H9 (cell line): ENCODE results near the gene SPHK1. TPM values are rescaled to one million over a fixed set of nuclear protein-coding genes. Genes with fewer than 3 reads are reported as not detected.

Experiments
- DNase-seq: peaks from one replicate; pipeline ENCODE4 v3.0.0-alpha.2; 2017
- H2AFZ ChIP-seq: one replicate; pipeline ENCODE4 v1.6.1; 2013; ENCODE audit warnings: mild to moderate bottlenecking, low read length, control low read depth, moderate library complexity
- H2AK5ac ChIP-seq: 2 replicates; pipeline ENCODE4 v1.6.1; 2013; ENCODE audit warnings: low read length, control low read depth, mixed read lengths; ENCODE audit not compliant: insufficient read length
- H2BK120ac ChIP-seq: one replicate; pipeline ENCODE4 v1.6.1; 2013; ENCODE audit warnings: low read depth, mild to moderate bottlenecking, low read length, control low read depth, inconsistent platforms; ENCODE audit not compliant: poor library complexity, severe bottlenecking
- H2BK12ac ChIP-seq: 2 replicates; pipeline ENCODE4 v1.6.1; 2013; ENCODE audit warnings: low read length, control low read depth, mixed read lengths, low read depth; ENCODE audit not compliant: insufficient read length
- H2BK15ac ChIP-seq: 2 replicates; pipeline ENCODE4 v1.6.1; 2013; ENCODE audit warnings: low read depth, low read length, control low read depth
- H2BK20ac ChIP-seq: one replicate; pipeline ENCODE4 v1.6.1; 2013; ENCODE audit warnings: low read depth, mild to moderate bottlenecking, low read length, control low read depth, inconsistent platforms; ENCODE audit not compliant: poor library complexity, severe bottlenecking
- H2BK5ac ChIP-seq: 2 replicates; pipeline ENCODE4 v1.6.1; 2013; ENCODE audit warnings: low read length, control low read depth, mixed read lengths; ENCODE audit not compliant: insufficient read length
- H3K14ac ChIP-seq: 2 replicates; pipeline ENCODE4 v1.6.1; 2013; ENCODE audit warnings: low read length, control low read depth; ENCODE audit not compliant: insufficient read depth
- H3K18ac ChIP-seq: 2 replicates; pipeline ENCODE4 v1.6.1; 2013; ENCODE audit warnings: low read depth, mild to moderate bottlenecking, mixed read lengths, low read length, control low read depth; ENCODE audit not compliant: insufficient read length
- H3K23ac ChIP-seq: 2 replicates; pipeline ENCODE4 v1.6.1; 2013; ENCODE audit warnings: low read length, control low read depth, mixed read lengths, low read depth; ENCODE audit not compliant: insufficient read length
- H3K23me2 ChIP-seq: 2 replicates; pipeline ENCODE4 v1.6.1; 2013; ENCODE audit warnings: low read depth, mild to moderate bottlenecking, mixed read lengths, low read length, control low read depth; ENCODE audit not compliant: insufficient read length, poor library complexity, severe bottlenecking
- H3K27ac ChIP-seq: 2 replicates; pipeline ENCODE4 v1.5.1; 2013; ENCODE audit warnings: low read length, control low read depth, mixed read lengths, low read depth; ENCODE audit not compliant: insufficient read length
- H3K27me3 ChIP-seq: 2 replicates; pipeline ENCODE4 v1.6.1; 2013; ENCODE audit warnings: low read length, control low read depth, inconsistent platforms; ENCODE audit not compliant: insufficient read depth
- H3K4ac ChIP-seq: 2 replicates; pipeline ENCODE4 v1.6.1; 2013; ENCODE audit warnings: low read depth, mild to moderate bottlenecking, control low read depth, inconsistent platforms, low read length, moderate library complexity
- H3K4me1 ChIP-seq: 2 replicates; pipeline ENCODE4 v1.6.1; 2013; ENCODE audit warnings: low read length, control low read depth, inconsistent platforms; ENCODE audit not compliant: insufficient read depth
- H3K4me2 ChIP-seq: 2 replicates; pipeline ENCODE4 v1.6.1; 2013; ENCODE audit warnings: low read length, control low read depth, mixed read lengths; ENCODE audit not compliant: insufficient read length, insufficient read depth
- H3K56ac ChIP-seq: 2 replicates; pipeline ENCODE4 v1.6.1; 2013; ENCODE audit warnings: low read depth, mild to moderate bottlenecking, mixed read lengths, low read length, control low read depth; ENCODE audit not compliant: insufficient read length
- H3K79me1 ChIP-seq: 2 replicates; pipeline ENCODE4 v1.6.1; 2013; ENCODE audit warnings: low read depth, mild to moderate bottlenecking, moderate library complexity, low read length, control low read depth, inconsistent platforms; ENCODE audit not compliant: insufficient read depth, poor library complexity, severe bottlenecking
- H3K79me2 ChIP-seq: 2 replicates; pipeline ENCODE4 v1.6.1; 2013; ENCODE audit warnings: low read length, control low read depth, inconsistent platforms; ENCODE audit not compliant: insufficient read depth
- H3K9ac ChIP-seq: 2 replicates; pipeline ENCODE4 v1.6.1; 2013; ENCODE audit warnings: low read length, control low read depth, mixed read lengths; ENCODE audit not compliant: insufficient read length; ENCODE audit errors: extremely low read depth
- H3K9me3 ChIP-seq: one replicate; pipeline ENCODE4 v1.6.1; 2013; ENCODE audit warnings: low read depth, low read length, inconsistent platforms; ENCODE audit not compliant: control insufficient read depth
- H3T11ph ChIP-seq: one replicate; pipeline ENCODE4 v1.6.1; 2013; ENCODE audit warnings: mild to moderate bottlenecking, low read length, control low read depth, inconsistent platforms
- H4K20me1 ChIP-seq: one replicate; pipeline ENCODE4 v1.6.1; 2013; ENCODE audit not compliant: control insufficient read depth, insufficient read length, insufficient read depth
- H4K5ac ChIP-seq: 2 replicates; pipeline ENCODE4 v1.6.1; 2013; ENCODE audit warnings: low read depth, mild to moderate bottlenecking, mixed read lengths, low read length, control low read depth; ENCODE audit not compliant: insufficient read length
- H4K8ac ChIP-seq: replicated peaks from 2 replicates; pipeline ENCODE4 v1.6.1; 2013; ENCODE audit warnings: low read length, control low read depth, mixed read lengths, low read depth; ENCODE audit not compliant: insufficient read length
- H4K91ac ChIP-seq: 2 replicates; pipeline ENCODE4 v1.6.1; 2013; ENCODE audit warnings: low read depth, mild to moderate bottlenecking, moderate library complexity, mixed read lengths, low read length, control low read depth; ENCODE audit not compliant: insufficient read length
- H3K27ac Mint-ChIP-seq, 3 experiments: 2 replicates in 2 of 3; 3 replicates in 1 of 3; pipeline ENCODE4 v1.8.0; 2020 to 2021; ENCODE audit warnings: mixed read lengths in 3 of 3, mild to moderate bottlenecking in 1 of 3, moderate library complexity in 1 of 3
- H3K27me3 Mint-ChIP-seq: 2 replicates; pipeline ENCODE4 v1.8.0; 2021; ENCODE audit warnings: low read depth, mild to moderate bottlenecking, moderate library complexity, mixed read lengths
- H3K36me3 Mint-ChIP-seq, 3 experiments: 2 replicates in 2 of 3; 3 replicates in 1 of 3; pipeline ENCODE4 v1.8.0; 2020 to 2021; ENCODE audit warnings: low read depth in 3 of 3, mixed read lengths in 3 of 3; ENCODE audit not compliant: insufficient read depth in 1 of 3
- H3K4me1 Mint-ChIP-seq, 2 experiments: 2 replicates each; pipeline ENCODE4 v1.8.0; 2020; ENCODE audit warnings: mixed read lengths in 2 of 2
- H3K4me3 Mint-ChIP-seq, 2 experiments: 2 replicates in 1 of 2; 3 replicates in 1 of 2; pipeline ENCODE4 v1.8.0; 2020 to 2021; ENCODE audit warnings: mild to moderate bottlenecking in 2 of 2, mixed read lengths in 2 of 2, moderate library complexity in 1 of 2
- H3K9me3 Mint-ChIP-seq, 2 experiments: 2 replicates in 1 of 2; 3 replicates in 1 of 2; pipeline ENCODE4 v1.8.0; 2020; ENCODE audit warnings: mild to moderate bottlenecking in 2 of 2, mixed read lengths in 2 of 2, moderate library complexity in 1 of 2
- CTCF ChIP-seq: fragments of 200-600 bp; sonication (generic); conservative IDR thresholded peaks from 3 replicates; pipeline ENCODE4 v1.8.0; 2021; ENCODE audit warnings: antibody characterized with exemption, mild to moderate bottlenecking
- WGBS: extraction: QIAGEN DNeasy Blood & Tissue Kit; methylation state at CpG from one replicate; pipeline ENCODE4 v1.1.7; 2013; ENCODE audit warnings: missing lambda C conversion rate, low lambda C conversion rate, mixed read lengths; ENCODE audit not compliant: insufficient read length; ENCODE audit errors: extremely low coverage; 5-methylcytosine and 5-hydroxymethylcytosine counted together
- total RNA-seq: library from RNA; stranded (reverse); gene quantifications from 2 replicates; pipeline ENCODE4 v1.2.1, GENCODE V29; 2021

Gene SPHK1
- total RNA-seq, 1 experiment from 2014 or later = 1.4 TPM

DNA sequence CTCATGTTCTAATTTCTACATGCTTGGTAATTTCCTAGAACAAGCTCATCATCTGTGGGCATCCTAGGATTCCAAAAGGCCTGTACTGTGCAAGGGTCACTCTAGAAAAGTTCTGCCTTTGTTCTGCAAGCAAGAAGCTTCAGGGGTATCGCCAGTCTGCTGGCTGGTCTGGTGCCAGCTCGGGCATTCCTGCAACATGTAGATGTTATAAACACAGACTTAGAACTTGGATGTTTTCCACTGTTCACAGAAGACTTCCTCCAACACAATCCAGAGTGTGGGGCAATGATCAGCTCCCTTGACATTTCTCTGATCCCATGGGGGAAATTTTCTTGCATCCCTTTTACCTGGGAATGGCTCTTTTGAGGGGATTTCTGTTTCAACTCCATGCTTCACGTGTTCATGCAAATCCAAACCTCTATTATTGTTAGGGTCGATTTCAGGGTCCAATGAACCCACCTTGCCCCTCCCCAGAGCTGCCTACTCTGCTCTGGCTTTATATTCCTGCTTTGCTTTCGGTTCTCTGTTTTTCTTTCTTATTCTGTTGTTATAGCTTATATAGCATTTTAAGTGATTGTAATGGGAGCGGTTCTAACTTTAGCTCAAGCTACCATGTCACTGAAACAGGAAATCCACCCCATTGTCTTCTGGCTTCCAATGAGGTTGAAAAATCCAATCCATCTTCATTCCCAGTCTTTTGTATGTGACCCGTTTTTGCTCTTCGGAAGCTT is 43.3 kb downstream of the SPHK1 start:
- H4K20me1 ChIP-seq = no peaks in the 10 kb centered on the region
- no peak overlapping the region for H3K4me2 ChIP-seq
- H3K23ac ChIP-seq = no peak overlapping the region

More for the DNA sequence above, 43.3 kb downstream of the SPHK1 start:
- no peak overlapping the region for H4K5ac ChIP-seq
- WGBS = no CpG with 5 or more reads among the region's 8 CpGs
- peaks cover 18% of the 10 kb centered on the region for H3K79me2 ChIP-seq
- no peak overlapping the region for H3T11ph ChIP-seq
- Mint-ChIP-seq H3K4me3 (no peak overlapping the region), H3K4me1 (peaks cover 33 to 35% of the 10 kb centered on the region in 2 experiments), H3K36me3 (peaks cover 5 to 12% (median 6%) of the 10 kb centered on the region in 3 experiments; a peak in 5 of 7 replicates), H3K27me3 (no peaks in the 10 kb centered on the region), H3K9me3 (peaks cover 0 to 3% of the 10 kb centered on the region in 2 experiments; a peak in 1 of 5 replicates), H3K27ac (no peak overlapping the region; a peak in 2 of 7 replicates)
- no peak overlapping the region for H2AK5ac ChIP-seq
- no peak for TF ChIP-seq CTCF
- H3K18ac ChIP-seq = no peak overlapping the region
- no peak overlapping the region for H3K56ac ChIP-seq
- peaks cover 13% of the 10 kb centered on the region for H3K79me1 ChIP-seq
- no peak for DNase-seq
- H4K91ac ChIP-seq = no peak overlapping the region
- H3K4me1 ChIP-seq = peaks cover 18% of the 10 kb centered on the region; the same call in 1 of the 2 replicates
- H2AFZ ChIP-seq = no peak overlapping the region
- H4K8ac ChIP-seq = no peak overlapping the region
- H3K4ac ChIP-seq = no peak overlapping the region
- no peak overlapping the region for H3K27ac ChIP-seq
- H2BK15ac ChIP-seq = no peak overlapping the region
- H3K23me2 ChIP-seq = no peaks in the 10 kb centered on the region
- no peak overlapping the region for H2BK20ac ChIP-seq
- no peaks in the 10 kb centered on the region for H3K9me3 ChIP-seq
- no peak overlapping the region for H2BK5ac ChIP-seq
- H3K14ac ChIP-seq = no peak overlapping the region
- H3K9ac ChIP-seq = no peak overlapping the region
- no peak overlapping the region for H2BK12ac ChIP-seq
- H3K27me3 ChIP-seq = no peaks in the 10 kb centered on the region
- H2BK120ac ChIP-seq = no peak overlapping the region
